Lower lobe of right lung (tissue), 2 donors: ENCODE results near the gene DYSF. TPM values are rescaled to one million over a fixed set of nuclear protein-coding genes. Genes with fewer than 3 reads are reported as not detected.

ENCODE experiments used
- ATAC-seq, 2 donors: fragments of 200-7000 bp; cut with Tn5 transposase; one replicate each; pipeline ENCODE4 v1.9.1; 2020 to 2022; ENCODE audit warnings: mild to moderate bottlenecking in 2 of 2, moderate library complexity in 2 of 2
- DNase-seq: peaks from one replicate; pipeline ENCODE4 v3.0.0-alpha.2; 2020
- H3K27ac ChIP-seq: fragments of 200-600 bp; one replicate; pipeline ENCODE4 v1.8.0; 2022
- H3K27me3 ChIP-seq: fragments of 200-600 bp; one replicate; pipeline ENCODE4 v1.8.0; 2022; ENCODE audit warnings: low read depth
- H3K36me3 ChIP-seq: fragments of 200-600 bp; one replicate; pipeline ENCODE4 v1.8.0; 2022; ENCODE audit warnings: mild to moderate bottlenecking
- H3K4me1 ChIP-seq: fragments of 200-600 bp; one replicate; pipeline ENCODE4 v1.8.0; 2022
- H3K4me3 ChIP-seq: fragments of 200-600 bp; one replicate; pipeline ENCODE4 v1.8.0; 2022; ENCODE audit warnings: mild to moderate bottlenecking
- H3K9me3 ChIP-seq: fragments of 200-600 bp; one replicate; pipeline ENCODE4 v1.8.0; 2022
- intact Hi-C: fragments of 100-400 bp; cut with DNase I; formaldehyde crosslinking; loops from one replicate; pipeline ENCODE4 v1.11.0; 2022
- total RNA-seq: library from RNA; stranded (reverse); fragmentation: NEBNext Ultra II Directional; extraction: Animal tissue kit (Norgen Biotek cat#: 25700); gene quantifications from one replicate; pipeline ENCODE4 v1.2.1, GENCODE V29; 2021
- TF ChIP-seq, protein P1 (sequence below): fragments of 200-600 bp; IDR thresholded peaks from one replicate; pipeline ENCODE4 v1.8.0; 2022; ENCODE audit warnings: antibody characterized with exemption, mild to moderate bottlenecking
- donor health status: DM: no; HTN: yes; CAD: no; lungs with severe emphysema.

The DYSF gene
- total RNA-seq, 1 donor from 2014 or later, result 41.2 TPM

- Histone ChIP-seq H3K27ac (no peak overlapping the region), H3K9me3 (no peaks in the 10 kb centered on the region), H3K36me3 (no peaks in the 10 kb centered on the region), H3K4me3 (no peak overlapping the region), H3K4me1 (no peaks in the 10 kb centered on the region), H3K27me3 (no peaks in the 10 kb centered on the region)
- TF ChIP-seq, protein P1, sequence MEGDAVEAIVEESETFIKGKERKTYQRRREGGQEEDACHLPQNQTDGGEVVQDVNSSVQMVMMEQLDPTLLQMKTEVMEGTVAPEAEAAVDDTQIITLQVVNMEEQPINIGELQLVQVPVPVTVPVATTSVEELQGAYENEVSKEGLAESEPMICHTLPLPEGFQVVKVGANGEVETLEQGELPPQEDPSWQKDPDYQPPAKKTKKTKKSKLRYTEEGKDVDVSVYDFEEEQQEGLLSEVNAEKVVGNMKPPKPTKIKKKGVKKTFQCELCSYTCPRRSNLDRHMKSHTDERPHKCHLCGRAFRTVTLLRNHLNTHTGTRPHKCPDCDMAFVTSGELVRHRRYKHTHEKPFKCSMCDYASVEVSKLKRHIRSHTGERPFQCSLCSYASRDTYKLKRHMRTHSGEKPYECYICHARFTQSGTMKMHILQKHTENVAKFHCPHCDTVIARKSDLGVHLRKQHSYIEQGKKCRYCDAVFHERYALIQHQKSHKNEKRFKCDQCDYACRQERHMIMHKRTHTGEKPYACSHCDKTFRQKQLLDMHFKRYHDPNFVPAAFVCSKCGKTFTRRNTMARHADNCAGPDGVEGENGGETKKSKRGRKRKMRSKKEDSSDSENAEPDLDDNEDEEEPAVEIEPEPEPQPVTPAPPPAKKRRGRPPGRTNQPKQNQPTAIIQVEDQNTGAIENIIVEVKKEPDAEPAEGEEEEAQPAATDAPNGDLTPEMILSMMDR, result no peak
- intact Hi-C loops, result no loop called here
- DNase-seq, result no peak
- ATAC-seq, result no peak
Observed at GRCh38 chr2:71734620-71735019, 281.3 kb downstream of the DYSF start.

DNA sequence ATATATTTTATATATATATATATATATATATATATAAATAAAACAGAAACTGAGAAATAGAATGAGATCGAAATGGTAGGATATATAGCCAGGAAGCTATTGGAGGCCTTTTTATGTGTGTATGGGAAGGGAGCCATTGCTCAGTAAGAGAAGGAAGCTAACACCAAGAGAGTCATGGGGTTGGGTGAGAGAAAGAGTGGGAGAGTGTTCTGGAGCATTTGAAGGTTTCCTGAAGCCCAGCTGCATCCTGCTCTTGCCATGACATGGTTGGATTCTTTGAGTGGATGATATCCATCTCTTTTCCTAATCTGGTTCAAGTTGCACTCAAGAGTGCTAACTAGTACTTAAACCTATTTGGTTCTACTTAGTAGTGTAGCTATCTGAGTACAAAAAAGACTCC, 282.3 kb downstream of the DYSF start:
- ATAC-seq (no peak), DNase-seq (no peak)
- TF ChIP-seq, protein P1, result no peak
- Histone ChIP-seq H3K27me3 (no peaks in the 10 kb centered on the region), H3K4me3 (no peak overlapping the region), H3K4me1 (no peaks in the 10 kb centered on the region), H3K9me3 (no peaks in the 10 kb centered on the region), H3K36me3 (no peaks in the 10 kb centered on the region), H3K27ac (no peak overlapping the region)
- intact Hi-C loops, result no loop called here

Other genes with a start within 250 kb of the DYSF start
- 7.7 TPM for gene PAIP2B, start 226.5 kb upstream of the DYSF start, total RNA-seq
- 115 TPM for gene ZNF638, start 121.8 kb upstream of the DYSF start, total RNA-seq